IgD-negative memory B cell (primary cell): Measurements from ENCODE around the gene XPO6. TPM values are rescaled to one million over a fixed set of nuclear protein-coding genes. Genes with fewer than 3 reads are reported as not detected.
A peak's percentile ranks its signal among the peaks of the same experiment; 100 is the strongest.

ENCODE experiments used
- H3K27ac Mint-ChIP-seq, 3 donors: one replicate each; pipeline ENCODE4 v1.8.0; 2020 to 2022; ENCODE audit warnings: mild to moderate bottlenecking in 3 of 3, mixed read lengths in 3 of 3, moderate library complexity in 1 of 3
- H3K27me3 Mint-ChIP-seq: one replicate; pipeline ENCODE4 v1.8.0; 2021; ENCODE audit warnings: mixed read lengths
- H3K36me3 Mint-ChIP-seq: one replicate; pipeline ENCODE4 v1.8.0; 2020; ENCODE audit warnings: mild to moderate bottlenecking, mixed read lengths
- H3K4me1 Mint-ChIP-seq, 3 donors: one replicate each; pipeline ENCODE4 v1.8.0; 2020 to 2022; ENCODE audit warnings: mixed read lengths in 3 of 3, mild to moderate bottlenecking in 1 of 3
- H3K4me3 Mint-ChIP-seq, 4 donors: one replicate each; pipeline ENCODE4 v1.8.0; 2020 to 2022; ENCODE audit warnings: mild to moderate bottlenecking in 4 of 4, mixed read lengths in 4 of 4, moderate library complexity in 3 of 4
- H3K9me3 Mint-ChIP-seq, 3 donors: one replicate each; pipeline ENCODE4 v1.8.0; 2020 to 2021; ENCODE audit warnings: mixed read lengths in 3 of 3, mild to moderate bottlenecking in 1 of 3
- polyA plus RNA-seq: library from polyadenylated mRNA; unstranded; fragments of 300-500 nt; fragmentation: Illumina TruSeq; gene quantifications from one replicate; pipeline ENCODE4 v1.2.3, GENCODE V29; 2021

The XPO6 gene
- polyA plus RNA-seq, 1 donor from 2014 or later = 86.1 TPM

DNA sequence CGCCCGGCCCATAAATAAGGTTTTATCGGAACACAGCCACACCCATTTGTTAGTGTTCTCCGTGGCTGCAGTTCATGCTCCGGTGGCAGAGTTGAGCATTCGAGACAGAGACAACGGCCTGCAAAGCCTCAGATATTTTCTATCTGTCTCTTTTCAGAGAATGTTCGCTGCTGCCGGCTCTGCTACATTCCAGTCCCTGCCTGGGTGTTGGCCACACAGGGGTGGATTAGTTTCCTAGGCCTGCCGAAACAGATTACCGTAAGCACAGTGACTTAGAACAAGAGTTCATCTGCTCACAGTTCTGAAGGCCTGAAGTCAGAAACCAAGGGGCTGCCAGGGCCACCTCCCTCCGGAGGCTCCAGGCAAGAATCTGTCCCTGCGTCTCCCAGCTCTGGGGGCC, 129.1 kb downstream of the XPO6 start:
- Mint-ChIP-seq H3K36me3 (peaks cover 1% of the 10 kb centered on the region), H3K4me3 (no peak overlapping the region), H3K27me3 (no peaks in the 10 kb centered on the region), H3K9me3 (no peaks in the 10 kb centered on the region), H3K27ac (no peak overlapping the region), H3K4me1 (no peaks in the 10 kb centered on the region)

DNA sequence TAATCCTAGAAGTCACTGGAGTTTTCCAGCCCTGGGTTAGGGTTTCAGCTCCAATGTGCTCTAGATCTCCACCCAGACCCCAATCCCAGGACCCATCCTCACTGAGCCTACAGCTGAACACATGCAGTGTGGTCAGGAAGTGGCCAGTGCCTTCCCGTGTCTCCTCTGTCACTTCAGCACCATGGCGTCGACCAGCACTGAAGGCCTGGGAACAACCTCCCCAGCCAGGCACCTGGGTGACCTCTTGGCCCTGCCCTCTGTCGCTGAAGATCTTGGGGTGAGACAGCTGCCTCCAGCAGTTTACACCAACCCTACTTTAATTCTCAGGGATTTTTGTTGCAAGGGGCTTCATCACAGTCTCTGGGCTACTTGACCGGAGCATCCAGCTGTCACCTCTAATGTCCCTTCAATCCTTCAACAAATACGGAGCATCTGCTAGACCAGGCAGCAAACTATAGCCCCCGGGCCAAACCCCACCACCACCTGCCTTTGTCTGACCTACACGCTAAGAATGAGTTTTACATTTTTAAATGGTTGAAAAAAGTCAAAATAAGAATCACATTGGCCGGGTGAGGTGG, 130.3 kb downstream of the XPO6 start:
- Mint-ChIP-seq H3K36me3 (peaks cover 1% of the 10 kb centered on the region), H3K27ac (no peak overlapping the region), H3K27me3 (no peaks in the 10 kb centered on the region), H3K9me3 (no peaks in the 10 kb centered on the region), H3K4me3 (no peak overlapping the region), H3K4me1 (peaks cover 0 to 1% (median 0%) of the 10 kb centered on the region in 3 donors)

DNA sequence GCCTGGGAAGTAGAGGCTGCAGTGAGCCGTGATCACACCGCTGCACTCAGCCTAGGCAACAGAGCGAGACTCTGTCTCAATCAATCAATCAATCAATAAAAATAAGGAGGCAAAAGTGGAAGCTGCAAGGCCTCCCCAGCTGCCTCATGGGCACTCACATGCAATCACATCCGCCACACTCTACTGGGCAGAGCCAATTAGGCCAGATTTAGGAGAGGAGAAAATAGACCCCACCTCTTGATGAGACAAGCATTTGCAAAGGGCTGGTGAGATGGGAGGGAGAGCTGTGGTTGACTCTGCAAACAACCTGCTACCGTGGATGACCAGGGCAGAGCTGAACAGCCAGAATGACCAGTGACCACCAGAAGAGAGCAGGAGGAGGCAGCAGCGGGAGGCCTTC, 133.5 kb downstream of the XPO6 start:
- no peak overlapping the region for H3K4me3 Mint-ChIP-seq
- peaks cover 1% of the 10 kb centered on the region for H3K36me3 Mint-ChIP-seq

DNA sequence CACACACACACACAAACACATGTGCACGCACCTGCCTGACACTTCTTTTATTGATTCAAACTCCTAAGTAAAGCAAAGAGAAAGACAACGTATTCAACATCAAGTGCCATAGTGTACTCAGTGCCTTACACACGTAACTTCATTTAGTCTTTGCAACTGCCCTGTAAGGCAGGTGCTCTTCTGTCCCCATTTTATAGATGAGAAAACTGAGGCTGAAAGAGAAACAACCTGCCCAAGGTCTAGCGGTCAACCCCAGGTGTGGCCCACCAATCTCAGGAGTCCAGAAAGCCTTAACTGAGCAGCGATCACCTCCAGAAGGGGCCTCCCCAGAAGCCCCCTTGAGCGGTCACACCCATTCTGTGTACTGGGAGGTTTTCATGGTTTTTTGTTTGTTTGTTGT, 137.9 kb downstream of the XPO6 start:
- no peak overlapping the region for H3K4me3 Mint-ChIP-seq
- H3K36me3 Mint-ChIP-seq = no peaks in the 10 kb centered on the region
- H3K27me3 Mint-ChIP-seq = no peaks in the 10 kb centered on the region
- H3K9me3 Mint-ChIP-seq = peaks cover 0 to 1% (median 0%) of the 10 kb centered on the region in 3 donors
- peaks cover 0 to 1% (median 0%) of the 10 kb centered on the region in 3 donors for H3K4me1 Mint-ChIP-seq
- H3K27ac Mint-ChIP-seq = no peak overlapping the region

More for the DNA sequence above, 133.5 kb downstream of the XPO6 start:
- Mint-ChIP-seq H3K27ac (no peak overlapping the region), H3K9me3 (no peaks in the 10 kb centered on the region), H3K4me1 (peaks cover 0 to 1% (median 0%) of the 10 kb centered on the region in 3 donors), H3K27me3 (no peaks in the 10 kb centered on the region)

DNA sequence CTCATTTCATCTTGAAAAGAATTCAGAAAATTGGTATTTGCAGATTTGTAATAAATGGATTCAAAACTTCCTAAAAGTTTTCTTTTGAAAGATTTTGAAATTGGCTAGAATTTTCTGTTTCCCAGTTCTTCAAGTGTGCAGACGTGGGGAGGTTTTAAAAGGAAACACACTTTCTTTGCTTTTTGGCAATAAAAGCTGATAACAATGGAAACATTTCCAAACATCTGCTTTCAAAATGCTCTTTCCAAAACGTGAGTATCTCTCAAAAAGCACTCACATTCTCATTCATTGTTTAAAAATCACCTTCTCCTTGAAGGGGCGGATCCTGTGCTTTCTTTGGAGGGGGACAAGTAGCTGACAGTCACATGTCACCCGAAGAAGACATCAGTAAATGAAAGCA, 139.7 kb downstream of the XPO6 start:
- peaks cover 0 to 3% (median 0%) of the 10 kb centered on the region in 3 donors for H3K4me1 Mint-ChIP-seq
- H3K4me3 Mint-ChIP-seq = no peak overlapping the region
- no peak overlapping the region for H3K27ac Mint-ChIP-seq
- H3K36me3 Mint-ChIP-seq = no peaks in the 10 kb centered on the region
- peaks cover 0 to 1% (median 0%) of the 10 kb centered on the region in 3 donors for H3K9me3 Mint-ChIP-seq
- peaks cover 3% of the 10 kb centered on the region for H3K27me3 Mint-ChIP-seq

DNA sequence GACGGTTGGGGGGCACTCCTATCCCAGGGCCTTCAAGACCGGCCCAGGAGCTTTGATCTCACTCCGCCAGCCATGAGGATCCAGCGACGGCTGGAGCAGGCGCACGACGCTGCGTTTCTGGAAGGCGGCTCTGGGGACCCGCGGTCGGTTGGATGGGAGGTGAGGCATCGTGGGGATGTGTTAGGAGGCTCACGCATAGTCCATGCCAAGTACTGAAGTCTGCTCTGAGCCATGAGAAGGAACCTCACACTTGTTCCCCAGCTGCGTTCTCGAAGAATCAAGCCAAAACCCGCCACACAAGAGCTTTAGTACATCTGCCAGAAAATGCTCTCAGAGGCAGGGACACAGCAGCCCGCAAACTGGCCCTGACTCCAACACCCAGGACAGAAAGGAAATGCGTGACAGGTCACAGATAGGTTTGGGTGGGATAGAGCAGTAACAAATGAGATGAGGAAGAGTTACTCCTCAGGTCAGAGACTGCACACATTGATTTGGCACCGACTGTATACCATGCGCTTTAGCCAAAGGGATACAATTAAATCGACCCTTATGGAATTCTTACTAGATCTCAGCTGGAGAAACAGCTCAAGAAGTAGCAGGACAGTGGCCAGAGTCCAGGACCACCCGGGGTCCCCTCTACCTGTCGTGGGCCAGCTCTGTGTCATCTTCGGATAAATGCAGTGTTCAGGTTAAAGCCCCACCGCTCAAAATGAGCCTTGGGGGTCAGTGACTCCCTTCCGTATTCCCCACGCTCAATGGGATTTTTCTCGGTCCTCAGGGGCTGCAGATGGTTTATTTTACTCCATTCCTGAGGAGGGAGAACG, 141.6 kb downstream of the XPO6 start:
- peaks cover 15% of the 10 kb centered on the region for H3K27me3 Mint-ChIP-seq
- peaks cover 0 to 1% (median 0%) of the 10 kb centered on the region in 3 donors for H3K9me3 Mint-ChIP-seq
- H3K36me3 Mint-ChIP-seq = no peaks in the 10 kb centered on the region
- peaks cover 0 to 2% (median 0%) of the 10 kb centered on the region in 3 donors for H3K4me1 Mint-ChIP-seq
- no peak overlapping the region for H3K27ac Mint-ChIP-seq
- H3K4me3 Mint-ChIP-seq = no peak overlapping the region

DNA sequence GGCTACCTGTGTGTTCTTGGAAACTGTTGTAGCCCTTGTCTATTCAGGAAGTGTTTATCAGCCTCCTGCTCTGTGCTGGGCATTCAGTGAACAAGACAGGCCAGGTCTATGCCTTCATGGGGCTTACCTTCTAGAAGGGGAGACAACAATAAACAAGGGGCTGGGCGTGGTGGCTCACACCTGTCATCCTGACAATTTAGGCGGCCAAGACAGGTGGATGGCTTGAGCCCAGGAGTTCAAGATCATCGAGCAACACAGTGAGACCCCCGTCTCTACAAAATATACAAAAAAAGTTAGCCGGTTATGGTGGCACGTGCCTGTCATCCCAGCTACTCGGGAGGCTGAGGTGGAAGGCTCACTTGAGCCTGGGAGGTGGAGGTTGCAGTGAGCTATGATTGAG, 142.8 kb downstream of the XPO6 start:
- peaks cover 0 to 1% (median 0%) of the 10 kb centered on the region in 3 donors for H3K9me3 Mint-ChIP-seq
- H3K36me3 Mint-ChIP-seq = no peaks in the 10 kb centered on the region
- H3K27me3 Mint-ChIP-seq = peaks cover 23% of the 10 kb centered on the region
- H3K27ac Mint-ChIP-seq = no peak overlapping the region
- peak overlapping the region in 1 of 4 donors; percentile 23 for H3K4me3 Mint-ChIP-seq
- peaks cover 0 to 2% (median 0%) of the 10 kb centered on the region in 3 donors for H3K4me1 Mint-ChIP-seq

DNA sequence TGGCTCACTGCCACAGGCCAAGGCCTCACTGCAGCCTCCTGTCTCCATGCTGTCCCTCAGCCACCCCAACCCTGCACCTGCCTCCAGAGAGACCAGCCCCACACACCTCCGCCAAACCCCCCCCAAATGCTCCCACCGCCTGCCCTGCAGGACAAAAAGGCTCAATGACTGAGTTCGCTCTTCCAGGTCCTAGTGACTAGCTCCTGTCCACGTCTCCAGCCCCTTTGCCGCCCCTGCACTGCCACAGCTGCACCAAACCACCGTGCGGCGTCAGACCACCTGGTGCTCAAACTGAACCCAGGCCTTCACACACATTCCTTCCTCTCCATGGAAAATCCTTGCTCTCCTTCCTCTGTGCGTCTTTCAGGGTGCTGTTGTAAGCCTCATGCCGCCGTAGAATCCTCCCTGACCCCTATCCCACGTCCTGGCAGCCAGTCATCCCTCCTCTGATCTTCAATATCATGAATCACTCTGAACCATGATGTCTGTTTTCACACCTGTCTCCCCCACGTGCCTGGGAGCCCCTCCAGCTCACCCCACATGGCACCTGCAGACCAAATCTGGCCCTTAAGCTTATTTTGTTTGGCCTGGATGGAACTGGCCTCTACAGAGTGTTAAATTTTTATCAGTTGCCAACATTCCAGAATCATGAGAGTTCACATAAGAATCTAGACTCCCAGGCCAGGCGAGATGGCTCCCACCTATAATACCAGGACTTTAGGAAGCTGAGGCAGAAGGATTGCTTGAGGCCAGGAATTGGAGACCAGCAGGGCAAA, 144.0 kb downstream of the XPO6 start:
- no peaks in the 10 kb centered on the region for H3K9me3 Mint-ChIP-seq
- H3K4me3 Mint-ChIP-seq = no peak overlapping the region
- H3K27me3 Mint-ChIP-seq = peaks cover 23% of the 10 kb centered on the region
- H3K4me1 Mint-ChIP-seq = peaks cover 0 to 2% (median 0%) of the 10 kb centered on the region in 3 donors
- no peaks in the 10 kb centered on the region for H3K36me3 Mint-ChIP-seq
- no peak overlapping the region for H3K27ac Mint-ChIP-seq

DNA sequence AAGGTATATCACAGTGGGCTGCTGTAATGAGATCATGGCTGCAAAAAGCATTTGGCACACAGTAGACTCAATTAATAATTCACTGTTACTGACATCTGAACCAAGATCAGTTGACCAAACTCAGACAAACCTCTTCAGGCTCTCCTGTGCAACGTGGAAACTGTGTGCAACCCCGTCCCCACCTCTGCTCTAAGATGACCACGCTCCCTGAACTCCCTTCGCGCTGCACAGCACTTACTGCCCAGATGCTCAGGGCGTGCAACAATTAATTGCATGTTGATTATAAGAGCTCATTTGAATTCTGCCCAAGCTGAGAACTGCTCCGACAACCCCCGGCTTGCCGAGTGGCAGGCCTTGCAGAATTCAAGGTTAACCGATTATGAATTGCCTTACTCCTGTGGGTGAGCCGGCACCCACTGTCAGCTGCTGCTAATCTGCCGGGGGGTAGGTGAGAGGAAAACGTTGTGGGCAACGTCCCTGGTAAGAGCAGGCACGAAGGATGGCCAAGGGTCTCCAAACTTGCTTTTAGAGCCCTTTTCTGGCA, 147.0 kb downstream of the XPO6 start:
- Mint-ChIP-seq H3K27me3 (peaks cover 40% of the 10 kb centered on the region), H3K4me3 (peak overlapping the region in 1 of 4 donors; percentile 25), H3K36me3 (peaks cover 2% of the 10 kb centered on the region), H3K9me3 (no peaks in the 10 kb centered on the region), H3K27ac (no peak overlapping the region), H3K4me1 (peaks cover 0 to 3% (median 1%) of the 10 kb centered on the region in 3 donors)

DNA sequence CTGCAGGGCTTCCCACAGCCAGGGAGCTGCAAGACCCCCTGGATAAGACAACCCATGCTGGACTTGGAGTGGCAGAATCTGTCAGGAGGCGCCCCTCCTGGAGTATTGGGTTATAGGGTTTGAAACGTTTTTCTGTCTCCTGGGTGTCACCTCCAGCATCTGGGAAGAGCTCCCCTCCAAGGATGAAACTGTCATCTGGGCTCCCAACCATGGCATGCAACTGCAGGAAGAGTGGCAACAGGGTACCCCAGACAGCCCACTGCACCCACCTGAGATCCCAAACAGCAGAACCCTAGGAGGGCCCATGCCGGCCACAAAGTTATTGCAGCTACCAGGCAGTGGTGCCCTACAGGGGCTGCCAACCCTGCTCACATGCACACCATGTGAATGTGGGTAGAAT, 147.6 kb downstream of the XPO6 start:
- Mint-ChIP-seq H3K9me3 (no peaks in the 10 kb centered on the region), H3K36me3 (peaks cover 2% of the 10 kb centered on the region), H3K4me1 (peaks cover 0 to 5% (median 1%) of the 10 kb centered on the region in 3 donors), H3K27me3 (peaks cover 46% of the 10 kb centered on the region), H3K27ac (no peak overlapping the region), H3K4me3 (peak overlapping the region in 1 of 4 donors; percentile 6)

DNA sequence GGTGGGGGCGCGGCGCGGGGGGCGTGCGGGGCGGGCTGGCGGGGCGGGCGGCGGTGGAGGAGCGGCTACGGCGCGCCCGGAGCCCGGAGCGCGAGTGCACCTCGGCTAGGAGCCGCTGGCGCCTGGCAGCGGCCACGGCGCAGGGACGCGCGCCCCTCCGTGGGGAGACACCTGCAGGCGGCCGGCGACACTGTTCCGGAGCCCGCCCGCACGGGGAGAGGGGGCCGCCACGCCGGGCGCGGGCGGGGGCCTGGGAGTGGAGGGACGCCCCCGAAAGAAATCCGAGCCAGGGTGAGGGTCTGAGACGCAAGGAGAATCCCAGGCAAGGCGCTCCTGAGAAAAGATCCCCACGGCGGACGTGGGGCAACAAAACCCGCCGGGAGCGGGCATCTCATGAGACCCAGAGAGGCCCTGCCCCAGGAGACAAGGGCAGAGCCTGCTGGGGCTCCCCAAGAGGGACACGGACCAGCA, 148.1 kb downstream of the XPO6 start, which contains the start of gene GSG1L:
Gene GSG1L (minus strand): TSS at position 124 of the 471 bp plus-strand sequence. CDS start 290 bp downstream, outside the sequence.
- Mint-ChIP-seq H3K4me3 (peak within 1 kb of the TSS in 2 of 4 donors; percentile 6 to 54), H3K9me3 (peaks cover 0 to 1% (median 0%) of the 10 kb centered on the region in 3 donors), H3K27me3 (peaks cover 51% of the 10 kb centered on the region), H3K36me3 (peaks cover 2% of the 10 kb centered on the region), H3K27ac (no peak within 1 kb of the TSS), H3K4me1 (peaks cover 0 to 7% (median 1%) of the 10 kb centered on the region in 3 donors)

DNA sequence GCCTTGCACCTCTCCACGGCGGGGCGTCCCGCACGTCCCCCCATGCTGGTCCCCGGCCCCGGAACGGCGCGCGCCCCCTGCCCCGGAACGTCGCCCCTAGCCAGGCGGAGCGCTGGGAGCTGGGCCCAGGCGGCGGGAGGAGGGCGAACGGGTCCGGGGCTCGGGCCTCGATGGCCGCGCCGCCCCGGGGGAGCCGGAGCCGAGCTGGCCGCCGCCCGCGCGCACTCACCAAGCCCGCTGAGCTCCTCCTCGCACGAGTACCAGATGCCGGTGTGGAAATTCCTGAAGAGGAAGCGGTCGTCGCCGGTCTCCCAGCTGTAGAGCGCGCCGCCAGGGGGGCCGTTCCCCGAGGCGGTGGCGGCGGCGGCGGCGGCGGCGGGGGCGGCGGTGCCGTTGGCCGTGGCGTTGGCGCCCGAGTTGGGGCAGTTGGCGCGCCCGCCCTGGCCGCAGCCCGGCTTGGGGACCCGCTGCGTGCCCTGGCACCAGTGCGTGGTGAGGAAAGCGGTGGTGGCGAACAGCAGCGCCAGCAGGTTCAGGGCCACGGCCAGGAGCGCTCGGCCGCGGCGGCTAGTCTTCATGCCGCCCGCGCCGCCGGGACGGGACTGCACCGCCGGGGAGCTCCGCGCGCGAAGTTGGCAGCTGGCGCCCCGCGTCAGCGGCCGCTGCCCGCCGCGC, 148.8 kb downstream of the XPO6 start:
- Mint-ChIP-seq H3K9me3 (peaks cover 0 to 1% (median 0%) of the 10 kb centered on the region in 3 donors), H3K4me1 (peaks cover 0 to 7% (median 1%) of the 10 kb centered on the region in 3 donors), H3K36me3 (peaks cover 2% of the 10 kb centered on the region), H3K4me3 (no peak overlapping the region), H3K27ac (no peak overlapping the region), H3K27me3 (peaks cover 53% of the 10 kb centered on the region)

DNA sequence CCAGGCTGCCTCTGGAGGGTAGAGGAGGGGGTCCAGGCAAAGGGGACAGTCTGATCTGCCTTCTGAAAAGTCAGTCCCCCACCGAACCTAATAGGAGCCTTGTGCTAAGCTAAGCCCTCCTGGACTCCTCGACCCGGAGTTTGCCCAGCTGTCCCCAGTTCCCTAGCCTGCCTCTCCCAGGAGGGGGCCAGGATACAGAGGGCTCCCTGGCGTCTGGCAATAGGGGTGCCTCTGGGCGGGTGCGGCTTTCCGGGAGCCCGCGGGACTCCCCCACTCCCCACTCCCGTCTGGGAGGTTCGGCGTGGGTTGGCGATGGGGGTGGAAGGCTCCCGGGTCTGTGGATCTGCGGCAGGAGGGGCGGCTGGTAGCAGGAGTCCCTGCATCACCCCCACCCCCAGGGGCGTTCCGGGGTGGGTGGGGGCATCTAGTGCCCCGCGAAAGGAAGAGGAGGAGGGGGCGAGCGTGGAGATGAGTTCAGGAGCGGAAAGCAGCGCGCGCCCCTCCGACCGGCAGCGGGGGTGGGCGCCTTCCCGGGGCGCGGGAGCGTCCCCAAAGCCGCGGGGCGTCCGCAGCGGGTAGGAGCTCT, 149.4 kb downstream of the XPO6 start:
- Mint-ChIP-seq H3K27ac (no peak overlapping the region), H3K9me3 (peaks cover 0 to 1% (median 0%) of the 10 kb centered on the region in 3 donors), H3K4me3 (peak overlapping the region in 2 of 4 donors; percentile 21 to 54), H3K36me3 (peaks cover 2% of the 10 kb centered on the region), H3K4me1 (peaks cover 0 to 5% (median 1%) of the 10 kb centered on the region in 3 donors), H3K27me3 (peaks cover 53% of the 10 kb centered on the region)
